Liver (tissue), 3 donors: ENCODE measurements around the gene PCDHA10.

ENCODE experiments used
- ATF3 ChIP-seq: IDR thresholded peaks from 2 replicates; pipeline ENCODE4 v1.6.1; 2016; ENCODE audit warnings: antibody characterized with exemption
- FOXA1 ChIP-seq: IDR thresholded peaks from 2 replicates; pipeline ENCODE4 v1.6.1; 2016; ENCODE audit warnings: antibody characterized with exemption
- HNF4G ChIP-seq: IDR thresholded peaks from 2 replicates; pipeline ENCODE4 v1.6.1; 2016; ENCODE audit warnings: antibody characterized with exemption
- RAD21 ChIP-seq, 2 donors: IDR thresholded peaks; 2 replicates each; pipeline ENCODE4 v1.6.1; 2016; ENCODE audit warnings: antibody characterized with exemption in 2 of 2, mild to moderate bottlenecking in 2 of 2
- TAF1 ChIP-seq: conservative IDR thresholded peaks from 2 replicates; pipeline ENCODE4 v1.6.1; 2016; ENCODE audit warnings: antibody characterized with exemption, mild to moderate bottlenecking
- YY1 ChIP-seq: IDR thresholded peaks from 2 replicates; pipeline ENCODE4 v1.6.1; 2016; ENCODE audit warnings: antibody characterized with exemption, mild to moderate bottlenecking
- TF ChIP-seq, protein P1 (sequence below): fragments of 150-350 bp; IDR thresholded peaks from 2 replicates; pipeline ENCODE4 v1.5.1; 2017; ENCODE audit warnings: improper control_type of control experiment, low read depth, low read length; ENCODE audit not compliant: missing input control
- TF ChIP-seq, protein P2 (sequence below): IDR thresholded peaks from 2 replicates; pipeline ENCODE4 v1.6.1; 2016; ENCODE audit warnings: antibody characterized with exemption
- TF ChIP-seq, protein P3 (sequence below): IDR thresholded peaks from 2 replicates; pipeline ENCODE4 v1.6.1; 2016; ENCODE audit warnings: antibody characterized with exemption, mild to moderate bottlenecking
- donor health status: healthy.
- donor health status: healthy.

DNA sequence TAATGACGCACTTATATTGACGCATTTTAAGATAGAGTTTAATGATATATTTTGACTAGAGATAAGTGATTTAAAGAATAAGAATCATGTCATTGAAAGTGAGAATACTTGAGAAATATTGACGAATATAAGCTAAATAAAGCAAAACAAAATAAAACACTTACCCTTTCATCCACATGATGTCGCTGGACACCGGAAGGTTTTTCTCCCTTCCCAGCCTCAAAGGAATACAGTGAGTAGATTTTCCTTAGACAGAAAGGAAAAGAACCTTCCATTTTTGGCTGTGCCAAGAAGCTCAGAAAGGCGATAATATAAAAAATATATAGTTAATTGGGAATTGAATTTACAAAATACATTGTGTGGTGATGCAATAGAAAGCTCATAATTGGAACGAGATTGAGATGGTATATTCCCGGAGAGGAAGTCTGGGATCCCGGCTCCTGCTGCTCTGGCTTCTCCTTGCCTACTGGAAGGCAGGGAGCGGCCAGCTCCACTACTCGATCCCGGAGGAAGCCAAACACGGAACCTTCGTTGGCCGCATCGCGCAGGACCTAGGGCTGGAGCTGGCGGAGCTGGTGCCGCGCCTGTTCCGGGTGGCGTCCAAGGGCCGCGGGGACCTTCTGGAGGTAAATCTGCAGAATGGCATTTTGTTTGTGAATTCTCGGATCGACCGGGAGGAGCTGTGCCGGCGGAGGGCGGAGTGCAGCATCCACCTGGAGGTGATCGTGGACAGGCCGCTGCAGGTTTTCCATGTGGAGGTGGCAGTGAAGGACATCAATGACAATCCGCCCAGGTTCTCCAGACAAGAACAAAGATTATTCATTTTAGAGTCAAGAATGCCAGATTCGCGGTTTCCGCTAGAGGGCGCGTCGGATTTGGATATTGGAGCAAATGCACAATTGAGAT is 34.1 kb upstream of the PCDHA10 start, which contains the start of gene PCDHA5:
- TF ChIP-seq, protein P1, sequence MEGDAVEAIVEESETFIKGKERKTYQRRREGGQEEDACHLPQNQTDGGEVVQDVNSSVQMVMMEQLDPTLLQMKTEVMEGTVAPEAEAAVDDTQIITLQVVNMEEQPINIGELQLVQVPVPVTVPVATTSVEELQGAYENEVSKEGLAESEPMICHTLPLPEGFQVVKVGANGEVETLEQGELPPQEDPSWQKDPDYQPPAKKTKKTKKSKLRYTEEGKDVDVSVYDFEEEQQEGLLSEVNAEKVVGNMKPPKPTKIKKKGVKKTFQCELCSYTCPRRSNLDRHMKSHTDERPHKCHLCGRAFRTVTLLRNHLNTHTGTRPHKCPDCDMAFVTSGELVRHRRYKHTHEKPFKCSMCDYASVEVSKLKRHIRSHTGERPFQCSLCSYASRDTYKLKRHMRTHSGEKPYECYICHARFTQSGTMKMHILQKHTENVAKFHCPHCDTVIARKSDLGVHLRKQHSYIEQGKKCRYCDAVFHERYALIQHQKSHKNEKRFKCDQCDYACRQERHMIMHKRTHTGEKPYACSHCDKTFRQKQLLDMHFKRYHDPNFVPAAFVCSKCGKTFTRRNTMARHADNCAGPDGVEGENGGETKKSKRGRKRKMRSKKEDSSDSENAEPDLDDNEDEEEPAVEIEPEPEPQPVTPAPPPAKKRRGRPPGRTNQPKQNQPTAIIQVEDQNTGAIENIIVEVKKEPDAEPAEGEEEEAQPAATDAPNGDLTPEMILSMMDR = peak; percentile 22
- TF ChIP-seq YY1 = no peak
- TF ChIP-seq ATF3 = no peak
- TF ChIP-seq HNF4G = no peak
- TF ChIP-seq, protein P2, sequence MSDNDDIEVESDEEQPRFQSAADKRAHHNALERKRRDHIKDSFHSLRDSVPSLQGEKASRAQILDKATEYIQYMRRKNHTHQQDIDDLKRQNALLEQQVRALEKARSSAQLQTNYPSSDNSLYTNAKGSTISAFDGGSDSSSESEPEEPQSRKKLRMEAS = no peak
- TF ChIP-seq, protein P3, sequence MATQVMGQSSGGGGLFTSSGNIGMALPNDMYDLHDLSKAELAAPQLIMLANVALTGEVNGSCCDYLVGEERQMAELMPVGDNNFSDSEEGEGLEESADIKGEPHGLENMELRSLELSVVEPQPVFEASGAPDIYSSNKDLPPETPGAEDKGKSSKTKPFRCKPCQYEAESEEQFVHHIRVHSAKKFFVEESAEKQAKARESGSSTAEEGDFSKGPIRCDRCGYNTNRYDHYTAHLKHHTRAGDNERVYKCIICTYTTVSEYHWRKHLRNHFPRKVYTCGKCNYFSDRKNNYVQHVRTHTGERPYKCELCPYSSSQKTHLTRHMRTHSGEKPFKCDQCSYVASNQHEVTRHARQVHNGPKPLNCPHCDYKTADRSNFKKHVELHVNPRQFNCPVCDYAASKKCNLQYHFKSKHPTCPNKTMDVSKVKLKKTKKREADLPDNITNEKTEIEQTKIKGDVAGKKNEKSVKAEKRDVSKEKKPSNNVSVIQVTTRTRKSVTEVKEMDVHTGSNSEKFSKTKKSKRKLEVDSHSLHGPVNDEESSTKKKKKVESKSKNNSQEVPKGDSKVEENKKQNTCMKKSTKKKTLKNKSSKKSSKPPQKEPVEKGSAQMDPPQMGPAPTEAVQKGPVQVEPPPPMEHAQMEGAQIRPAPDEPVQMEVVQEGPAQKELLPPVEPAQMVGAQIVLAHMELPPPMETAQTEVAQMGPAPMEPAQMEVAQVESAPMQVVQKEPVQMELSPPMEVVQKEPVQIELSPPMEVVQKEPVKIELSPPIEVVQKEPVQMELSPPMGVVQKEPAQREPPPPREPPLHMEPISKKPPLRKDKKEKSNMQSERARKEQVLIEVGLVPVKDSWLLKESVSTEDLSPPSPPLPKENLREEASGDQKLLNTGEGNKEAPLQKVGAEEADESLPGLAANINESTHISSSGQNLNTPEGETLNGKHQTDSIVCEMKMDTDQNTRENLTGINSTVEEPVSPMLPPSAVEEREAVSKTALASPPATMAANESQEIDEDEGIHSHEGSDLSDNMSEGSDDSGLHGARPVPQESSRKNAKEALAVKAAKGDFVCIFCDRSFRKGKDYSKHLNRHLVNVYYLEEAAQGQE = no peak
- TF ChIP-seq RAD21 (IDR thresholded peaks at IDR 0.05) = no peak
- TF ChIP-seq TAF1 = no peak
- no peak for TF ChIP-seq FOXA1
